GM06990 (cell line): Measurements from ENCODE around the gene KLHL24.

Source experiments
- DNase-seq: peaks from one replicate; pipeline ENCODE4 v3.0.0-alpha.2; 2011; ENCODE audit not compliant: insufficient read length; ENCODE audit errors: extremely low read depth
- H3K27me3 ChIP-seq: replicated peaks from 2 replicates; pipeline ENCODE4 v1.6.0; 2011; ENCODE audit warnings: low read length; ENCODE audit not compliant: control insufficient read depth, insufficient read depth
- H3K36me3 ChIP-seq: 2 replicates; pipeline ENCODE4 v1.5.1; 2011; ENCODE audit warnings: low read length; ENCODE audit not compliant: control insufficient read depth, insufficient read depth
- H3K4me3 ChIP-seq: replicated peaks from 2 replicates; pipeline ENCODE4 v1.5.1; 2011; ENCODE audit warnings: low read depth, mild to moderate bottlenecking, control low read depth, low read length
- CTCF ChIP-seq: IDR thresholded peaks from 2 replicates; pipeline ENCODE4 v1.5.1; 2011; ENCODE audit warnings: low read length, control low read depth, mild to moderate bottlenecking, inconsistent platforms; ENCODE audit not compliant: insufficient read depth, poor library complexity, severe bottlenecking

KLHL24 gene

GRCh38 chr3:183653209-183654064, 18.0 kb downstream of the KLHL24 start:
- no peaks in the 10 kb centered on the region for H3K27me3 ChIP-seq
- DNase-seq = no peak
- no peak overlapping the region for H3K4me3 ChIP-seq
- no peaks in the 10 kb centered on the region for H3K36me3 ChIP-seq
- TF ChIP-seq CTCF = no peak

GRCh38 chr3:183654727-183655126, 19.3 kb downstream of the KLHL24 start:
- DNase-seq = no peak
- Histone ChIP-seq H3K27me3 (no peaks in the 10 kb centered on the region), H3K36me3 (no peaks in the 10 kb centered on the region), H3K4me3 (no peak overlapping the region)
- no peak for TF ChIP-seq CTCF

- H3K4me3 ChIP-seq = no peak overlapping the region
- no peak for TF ChIP-seq CTCF
- no peak for DNase-seq
- H3K36me3 ChIP-seq = no peaks in the 10 kb centered on the region
- H3K27me3 ChIP-seq = no peaks in the 10 kb centered on the region
Measured at GRCh38 chr3:183662099-183662498, 26.7 kb downstream of the KLHL24 start.

GRCh38 chr3:183664913-183665381, 29.5 kb downstream of the KLHL24 start:
- DNase-seq = no peak
- H3K27me3 ChIP-seq = no peaks in the 10 kb centered on the region
- TF ChIP-seq CTCF = no peak
- H3K36me3 ChIP-seq = no peaks in the 10 kb centered on the region
- H3K4me3 ChIP-seq = no peak overlapping the region

GRCh38 chr3:183680061-183680460, 44.6 kb downstream of the KLHL24 start:
- Histone ChIP-seq H3K4me3 (no peak overlapping the region), H3K36me3 (no peaks in the 10 kb centered on the region), H3K27me3 (no peaks in the 10 kb centered on the region)
- no peak for TF ChIP-seq CTCF
- DNase-seq = no peak
